Peyer's patch (tissue), 4 donors: ENCODE measurements around the gene ETS2.

Experiments used
- CTCF ChIP-seq, 6 experiments: fragments of 450-650 bp in 4 of 6; fragments of 200-600 bp in 2 of 6; sonication (generic) in 1 of 6; IDR thresholded peaks; one replicate each; pipeline ENCODE4 v1.5.1; 2017 to 2019; ENCODE audit warnings: antibody characterized with exemption in 6 of 6, mild to moderate bottlenecking in 3 of 6, moderate library complexity in 1 of 6
- POLR2A ChIP-seq, 2 donors: fragments of 450-650 bp; IDR thresholded peaks; one replicate each; pipeline ENCODE4 v1.5.1; 2017; ENCODE audit warnings: antibody characterized with exemption in 2 of 2, mild to moderate bottlenecking in 2 of 2, moderate library complexity in 2 of 2

GRCh38 chr21:38817371-38818324 lies 11.9 kb downstream of the ETS2 start:
- TF ChIP-seq CTCF (IDR thresholded peaks at IDR 0.05) (no peak), POLR2A (IDR thresholded peaks at IDR 0.05) (peak in 1 of 2 donors; percentile 60)
